Measurements from ENCODE around the gene ASXL2.
"Not testable (repeated sequence)": the region's sequence is repeated elsewhere in the genome, so short reads cannot be mapped to it uniquely, and the experiment has no call there.

The ASXL2 gene

GRCh38 chr2:25915411-25915810, 37.1 kb upstream of the ASXL2 start:
- not testable (repeated sequence) for H3K36me3 ChIP-seq (replicated peaks; ENCODE audit: insufficient read depth, low read length); H3K9ac ChIP-seq (ENCODE audit: low read length); H3K4me2 ChIP-seq (ENCODE audit: low read depth, low read length); H2AFZ ChIP-seq (ENCODE audit: low read length); H3K9me2 ChIP-seq (replicated peaks; ENCODE audit: insufficient read depth, low read length); DNase-seq; H3K4me1 ChIP-seq (ENCODE audit: low read length); H3K27me3 ChIP-seq (replicated peaks; ENCODE audit: insufficient read depth, low read length); H3K4me3 ChIP-seq (ENCODE audit: low read length); H3K79me2 ChIP-seq (ENCODE audit: low read length); H3F3A ChIP-seq (ENCODE audit: insufficient read depth, low read length); H3K27ac ChIP-seq (ENCODE audit: low read length); H4K20me1 ChIP-seq (ENCODE audit: insufficient read depth, low read length); H3K9me3 ChIP-seq (replicated peaks; ENCODE audit: insufficient read depth, low read length)

- not testable (repeated sequence) for H3K27me3 ChIP-seq (replicated peaks; ENCODE audit: insufficient read depth, low read length); H3K4me3 ChIP-seq (ENCODE audit: low read length); DNase-seq; H3K36me3 ChIP-seq (replicated peaks; ENCODE audit: insufficient read depth, low read length); H3K4me1 ChIP-seq (ENCODE audit: low read length); H2AFZ ChIP-seq (ENCODE audit: low read length); H3K79me2 ChIP-seq (ENCODE audit: low read length); H3K4me2 ChIP-seq (ENCODE audit: low read depth, low read length); H3K27ac ChIP-seq (ENCODE audit: low read length); H3F3A ChIP-seq (ENCODE audit: insufficient read depth, low read length); H3K9ac ChIP-seq (ENCODE audit: low read length); H3K9me3 ChIP-seq (replicated peaks; ENCODE audit: insufficient read depth, low read length); H3K9me2 ChIP-seq (replicated peaks; ENCODE audit: insufficient read depth, low read length); H4K20me1 ChIP-seq (ENCODE audit: insufficient read depth, low read length)
Observed at GRCh38 chr2:25913696-25913973, 35.3 kb upstream of the ASXL2 start.

- DNase-seq, result no peak
- Histone ChIP-seq H3K4me3 (ENCODE audit: low read length) (no peak overlapping the region), H3F3A (ENCODE audit: insufficient read depth, low read length) (no peaks in the 10 kb centered on the region), H3K27me3 (replicated peaks; ENCODE audit: insufficient read depth, low read length) (no peaks in the 10 kb centered on the region), H4K20me1 (ENCODE audit: insufficient read depth, low read length) (no peaks in the 10 kb centered on the region), H3K36me3 (replicated peaks; ENCODE audit: insufficient read depth, low read length) (no peaks in the 10 kb centered on the region), H3K4me2 (ENCODE audit: low read depth, low read length) (no peak overlapping the region), H3K9me2 (replicated peaks; ENCODE audit: insufficient read depth, low read length) (no peaks in the 10 kb centered on the region), H2AFZ (ENCODE audit: low read length) (no peak overlapping the region), H3K4me1 (ENCODE audit: low read length) (no peaks in the 10 kb centered on the region), H3K9ac (ENCODE audit: low read length) (no peak overlapping the region), H3K9me3 (replicated peaks; ENCODE audit: insufficient read depth, low read length) (no peaks in the 10 kb centered on the region), H3K79me2 (ENCODE audit: low read length) (no peaks in the 10 kb centered on the region), H3K27ac (ENCODE audit: low read length) (no peak overlapping the region)
- TF ChIP-seq EZH2phosphoT487 (IDR thresholded peaks at IDR 0.05; ENCODE audit: low read length) (no peak), EZH2 (optimal IDR thresholded peaks at IDR 0.05; ENCODE audit: low read depth, low read length) (no peak), CTCF (IDR thresholded peaks at IDR 0.05; ENCODE audit: low read length) (no peak)
Observed at GRCh38 chr2:25912851-25913695, 34.8 kb upstream of the ASXL2 start.

DNA sequence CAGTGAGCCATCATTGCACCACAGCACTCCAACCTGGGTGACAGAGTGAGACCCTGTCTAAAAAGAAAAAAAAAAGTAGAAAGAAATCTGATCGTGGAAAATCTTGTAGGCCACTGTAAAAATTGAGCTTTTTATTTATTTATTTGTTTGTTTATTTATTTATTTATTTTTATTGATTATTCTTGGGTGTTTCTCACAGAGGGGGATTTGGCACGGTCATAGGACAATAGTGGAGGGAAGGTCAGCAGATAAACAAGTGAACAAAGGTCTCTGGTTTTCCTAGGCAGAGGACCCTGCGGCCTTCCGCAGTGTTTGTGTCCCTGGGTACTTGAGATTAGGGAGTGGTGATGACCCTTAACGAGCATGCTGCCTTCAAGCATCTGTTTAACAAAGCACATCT, 31.3 kb upstream of the ASXL2 start:
- not testable (repeated sequence) for H3K9ac ChIP-seq (ENCODE audit: low read length); H3K27me3 ChIP-seq (replicated peaks; ENCODE audit: insufficient read depth, low read length); H4K20me1 ChIP-seq (ENCODE audit: insufficient read depth, low read length); H3K9me3 ChIP-seq (replicated peaks; ENCODE audit: insufficient read depth, low read length); H3K9me2 ChIP-seq (replicated peaks; ENCODE audit: insufficient read depth, low read length); H3K27ac ChIP-seq (ENCODE audit: low read length); H3K4me3 ChIP-seq (ENCODE audit: low read length); H2AFZ ChIP-seq (ENCODE audit: low read length); H3K79me2 ChIP-seq (ENCODE audit: low read length); H3F3A ChIP-seq (ENCODE audit: insufficient read depth, low read length); DNase-seq; H3K4me1 ChIP-seq (ENCODE audit: low read length); H3K36me3 ChIP-seq (replicated peaks; ENCODE audit: insufficient read depth, low read length); H3K4me2 ChIP-seq (ENCODE audit: low read depth, low read length)

- H3K79me2 ChIP-seq (ENCODE audit: low read length), result no peaks in the 10 kb centered on the region
- H3K9ac ChIP-seq (ENCODE audit: low read length), result no peak overlapping the region
- H3K27me3 ChIP-seq (replicated peaks; ENCODE audit: insufficient read depth, low read length), result no peaks in the 10 kb centered on the region
- H3K4me3 ChIP-seq (ENCODE audit: low read length), result no peak overlapping the region
- no peak overlapping the region for H3K4me2 ChIP-seq (ENCODE audit: low read depth, low read length)
- H3K4me1 ChIP-seq (ENCODE audit: low read length), result no peaks in the 10 kb centered on the region
- H3K36me3 ChIP-seq (replicated peaks; ENCODE audit: insufficient read depth, low read length), result no peaks in the 10 kb centered on the region
- DNase-seq, result no peak
- H3K9me2 ChIP-seq (replicated peaks; ENCODE audit: insufficient read depth, low read length), result no peaks in the 10 kb centered on the region
- H2AFZ ChIP-seq (ENCODE audit: low read length), result no peak overlapping the region
- H3K9me3 ChIP-seq (replicated peaks; ENCODE audit: insufficient read depth, low read length), result no peaks in the 10 kb centered on the region
- H3F3A ChIP-seq (ENCODE audit: insufficient read depth, low read length), result no peaks in the 10 kb centered on the region
- no peaks in the 10 kb centered on the region for H4K20me1 ChIP-seq (ENCODE audit: insufficient read depth, low read length)
- no peak for TF ChIP-seq EZH2 (optimal IDR thresholded peaks at IDR 0.05; ENCODE audit: low read depth, low read length)
- no peak for TF ChIP-seq CTCF (IDR thresholded peaks at IDR 0.05; ENCODE audit: low read length)
- TF ChIP-seq EZH2phosphoT487 (IDR thresholded peaks at IDR 0.05; ENCODE audit: low read length), result no peak
- H3K27ac ChIP-seq (ENCODE audit: low read length), result no peak overlapping the region
Observed at GRCh38 chr2:25905126-25905525, 26.8 kb upstream of the ASXL2 start.
